Smooth muscle cell of bladder (primary cell): Measurements from ENCODE around the gene MFF. TPM values are rescaled to one million over a fixed set of nuclear protein-coding genes. Genes with fewer than 3 reads are reported as not detected.

Source experiments
- total RNA-seq: library from RNA; depleted of rRNA; stranded (reverse); fragments of >200 nt; gene quantifications from 2 replicates; pipeline ENCODE4 v1.2.3, GENCODE V29; 2014

The MFF gene, protein sequence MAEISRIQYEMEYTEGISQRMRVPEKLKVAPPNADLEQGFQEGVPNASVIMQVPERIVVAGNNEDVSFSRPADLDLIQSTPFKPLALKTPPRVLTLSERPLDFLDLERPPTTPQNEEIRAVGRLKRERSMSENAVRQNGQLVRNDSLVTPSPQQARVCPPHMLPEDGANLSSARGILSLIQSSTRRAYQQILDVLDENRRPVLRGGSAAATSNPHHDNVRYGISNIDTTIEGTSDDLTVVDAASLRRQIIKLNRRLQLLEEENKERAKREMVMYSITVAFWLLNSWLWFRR
- 78.4 and 89.6 TPM in 2 replicates for total RNA-seq

DNA sequence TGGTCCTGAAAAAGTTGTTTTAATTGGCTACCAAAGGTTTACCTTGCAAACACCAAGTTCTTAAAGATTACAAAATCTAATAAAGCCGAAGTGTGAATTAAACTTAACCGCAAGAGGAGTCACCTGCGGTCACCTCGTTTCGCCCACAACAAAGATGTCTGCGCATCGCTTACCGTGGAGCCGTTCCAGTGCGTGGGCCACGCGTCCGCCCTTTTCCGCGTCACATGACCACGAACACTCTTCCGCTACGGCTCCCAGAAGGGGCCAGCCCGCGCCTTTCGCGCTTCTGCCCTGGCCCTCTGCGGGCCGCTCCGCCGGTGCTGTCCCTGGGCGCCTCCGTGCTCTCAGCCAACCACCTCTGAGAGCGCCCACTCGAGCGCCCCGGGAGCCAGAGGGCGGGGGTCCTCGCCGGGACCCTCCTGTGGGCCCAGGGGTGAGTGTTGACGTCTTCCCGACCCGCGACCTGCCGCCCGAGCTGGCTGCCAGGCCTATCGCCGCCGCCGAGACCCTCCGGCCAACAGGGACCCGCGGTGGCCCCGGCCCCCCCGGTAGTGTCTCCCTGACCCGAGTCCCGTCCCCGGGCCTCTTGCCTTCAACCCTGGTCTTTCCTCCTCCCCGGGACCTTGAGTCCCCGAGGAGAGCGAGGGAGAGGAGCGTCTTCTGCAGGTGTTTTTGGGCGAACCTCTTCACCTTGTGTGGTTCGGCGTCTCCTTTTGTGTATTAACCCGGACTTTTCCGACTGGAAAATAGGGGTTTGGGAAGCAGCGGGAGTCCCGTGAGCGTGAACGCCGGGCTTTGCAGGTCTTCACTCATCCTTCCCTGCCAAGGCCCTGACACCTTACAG lies at the start of gene MFF:
TSS of gene MFF (plus strand) at position 257 of the 844 bp plus-strand sequence. CDS start 5,415 bp downstream, outside the sequence.

DNA sequence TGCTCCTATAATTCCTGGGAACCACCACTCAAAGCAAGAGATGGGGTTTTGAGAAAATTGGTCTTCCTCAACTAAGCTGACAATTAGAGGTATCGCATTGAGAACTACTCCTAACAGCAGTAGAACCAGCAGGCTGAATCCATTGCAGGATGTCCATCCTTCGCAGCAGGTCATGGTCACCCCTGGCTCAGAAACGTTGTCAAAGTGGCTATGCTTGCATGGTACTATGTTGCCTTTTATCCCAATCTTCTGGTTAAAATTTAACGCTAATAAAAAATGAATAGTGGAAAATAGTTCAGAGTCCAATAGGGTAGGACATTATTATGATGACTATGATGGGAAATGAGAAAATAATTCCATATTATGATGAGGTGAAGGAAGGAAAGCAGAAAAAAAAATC lies 54.0 kb downstream of the MFF start, which contains the start of gene TM4SF20:
TSS of gene TM4SF20 (minus strand) at position 212 of the 400 bp plus-strand sequence. CDS start at position 174, 38 bp downstream.

DNA sequence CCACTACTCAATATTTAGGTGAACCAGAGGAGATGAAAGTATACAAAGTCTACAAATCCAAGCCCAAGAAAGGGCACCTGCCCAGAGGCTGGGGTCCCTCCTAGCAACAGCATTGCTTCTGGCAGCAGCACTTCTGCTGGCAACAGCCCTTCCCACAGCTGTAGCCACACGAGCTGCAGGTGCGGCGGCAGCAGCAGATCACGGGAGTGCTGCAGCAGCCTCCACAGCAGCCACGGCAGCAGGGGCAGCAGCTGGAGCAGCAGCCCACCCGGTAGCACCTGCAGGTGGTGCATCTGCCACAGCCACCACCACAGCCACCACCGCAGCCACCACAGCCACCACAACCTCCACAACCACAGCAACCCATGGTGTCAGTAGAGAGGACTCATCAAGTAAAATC lies 62.5 kb downstream of the MFF start, which contains the start of gene SCYGR1:
TSS of gene SCYGR1 (minus strand) at position 367 of the 400 bp plus-strand sequence. CDS start at position 367, 0 bp downstream.

Other genes starting within 250 kb of the MFF start
- gene COL4A4, start 161.0 kb upstream of the MFF start, total RNA-seq = 0.14 and 0.65 TPM in 2 replicates
- gene COL4A3, start 160.6 kb upstream of the MFF start, total RNA-seq = under 0.01 and 0.18 TPM in 2 replicates
- under 0.01 and 0.09 TPM in 2 replicates for gene TM4SF20, start 54.1 kb downstream of the MFF start, total RNA-seq
- gene SCYGR1, start 62.7 kb downstream of the MFF start, total RNA-seq = not detected in 2 replicates
- 56.0 and 68.4 TPM in 2 replicates for gene AGFG1, start 146.9 kb downstream of the MFF start, total RNA-seq